ENCODE data around the gene IFRD1.
A peak's percentile ranks its signal among the peaks of the same experiment; 100 is the strongest.
"Not testable (repeated sequence)": the region's sequence is repeated elsewhere in the genome, so short reads cannot be mapped to it uniquely, and the experiment has no call there.

IFRD1 gene

GRCh38 chr7:112488264-112488552, 37.9 kb downstream of the IFRD1 start:
- DNase-seq: no peak

- DNase-seq: no peak
Measured at GRCh38 chr7:112492186-112492585, 41.9 kb downstream of the IFRD1 start.

- no peak for DNase-seq
Measured at GRCh38 chr7:112494656-112495055, 44.4 kb downstream of the IFRD1 start.

- no peak for DNase-seq
Measured at GRCh38 chr7:112495156-112495788, 45.0 kb downstream of the IFRD1 start.

- peak; percentile 5 for DNase-seq
Measured at GRCh38 chr7:112495810-112496462, 45.7 kb downstream of the IFRD1 start.

- DNase-seq: no peak
Measured at GRCh38 chr7:112497481-112497880, 47.2 kb downstream of the IFRD1 start.

- DNase-seq: no peak
Measured at GRCh38 chr7:112500619-112501018, 50.4 kb downstream of the IFRD1 start.

GRCh38 chr7:112501801-112502503, 51.7 kb downstream of the IFRD1 start:
- no peak for DNase-seq

GRCh38 chr7:112502700-112503099, 52.4 kb downstream of the IFRD1 start:
- DNase-seq: no peak

GRCh38 chr7:112503361-112503972, 53.2 kb downstream of the IFRD1 start:
- DNase-seq: no peak

- DNase-seq: no peak
Measured at GRCh38 chr7:112504093-112504695, 53.9 kb downstream of the IFRD1 start.

GRCh38 chr7:112505495-112505894, 55.2 kb downstream of the IFRD1 start:
- DNase-seq: no peak

GRCh38 chr7:112508404-112508803, 58.1 kb downstream of the IFRD1 start:
- DNase-seq: no peak

- DNase-seq: no peak
Measured at GRCh38 chr7:112509402-112509801, 59.1 kb downstream of the IFRD1 start.

GRCh38 chr7:112510001-112510742, 59.9 kb downstream of the IFRD1 start:
- DNase-seq: no peak

- DNase-seq: no peak
Measured at GRCh38 chr7:112510743-112511110, 60.5 kb downstream of the IFRD1 start.

- DNase-seq: no peak
Measured at GRCh38 chr7:112511451-112512202, 61.4 kb downstream of the IFRD1 start.

GRCh38 chr7:112512451-112513210, 62.4 kb downstream of the IFRD1 start:
- no peak for DNase-seq

- DNase-seq: no peak
Measured at GRCh38 chr7:112515989-112516388, 65.7 kb downstream of the IFRD1 start.

- not testable (repeated sequence) for DNase-seq
Measured at GRCh38 chr7:112516418-112516817, 66.2 kb downstream of the IFRD1 start.

GRCh38 chr7:112517487-112517886, 67.2 kb downstream of the IFRD1 start:
- no peak for DNase-seq
